NCI-H1417 treated with DMSO at 0.1 percent for 48 hours (cell line): ENCODE measurements around the gene CCNJL.
"Not testable (repeated sequence)": the region's sequence is repeated elsewhere in the genome, so short reads cannot be mapped to it uniquely, and the experiment has no call there.

Experiments used
- DNase-seq: peaks from one replicate; lab custom pipeline; 2025; lab: John Stamatoyannopoulos, UW

The CCNJL gene

DNA sequence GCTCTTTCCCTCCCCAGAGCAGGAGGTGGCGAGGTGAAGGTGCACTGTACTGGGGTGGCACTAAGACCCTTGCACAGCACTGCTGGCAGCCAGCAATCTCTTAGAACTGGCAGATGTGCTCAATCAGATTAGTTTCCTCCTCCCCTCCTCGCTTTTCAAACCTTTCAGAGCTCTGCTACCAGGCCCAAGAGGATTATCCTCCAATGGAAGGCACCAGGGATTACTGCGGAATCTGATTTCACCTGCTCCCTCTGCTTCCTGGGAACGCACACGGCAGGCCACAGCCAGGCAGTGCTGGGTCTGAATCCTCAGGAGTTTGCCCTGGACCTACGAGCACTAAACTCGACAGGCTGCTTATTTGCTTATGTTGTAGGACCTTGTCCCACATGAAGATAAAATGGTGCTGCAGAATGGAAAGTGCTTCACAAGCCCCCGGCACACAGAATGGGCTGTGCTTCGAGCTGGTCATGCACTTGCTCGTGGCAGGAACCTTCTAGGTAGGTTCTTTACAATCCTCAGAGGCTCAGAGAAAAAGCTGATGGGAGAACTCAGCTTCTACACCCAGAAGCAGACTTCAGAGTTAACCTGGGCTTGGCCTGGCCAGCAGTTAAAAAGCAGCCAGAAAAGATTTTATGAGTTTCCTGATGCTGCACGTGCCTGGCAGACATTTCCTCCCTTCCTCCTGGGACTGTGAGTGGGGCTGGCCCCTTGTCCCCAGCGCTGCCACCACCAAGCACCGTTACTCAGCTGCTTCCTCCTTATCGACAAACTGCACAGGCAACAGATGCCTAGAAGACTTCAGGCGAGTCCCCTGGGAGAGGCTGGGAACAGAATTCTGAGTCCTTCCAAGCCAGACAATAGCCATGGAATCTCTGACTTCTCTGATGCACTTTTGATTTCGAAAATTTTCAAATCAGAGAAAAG, 50.0 kb downstream of the CCNJL start:
- no peak for DNase-seq

DNA sequence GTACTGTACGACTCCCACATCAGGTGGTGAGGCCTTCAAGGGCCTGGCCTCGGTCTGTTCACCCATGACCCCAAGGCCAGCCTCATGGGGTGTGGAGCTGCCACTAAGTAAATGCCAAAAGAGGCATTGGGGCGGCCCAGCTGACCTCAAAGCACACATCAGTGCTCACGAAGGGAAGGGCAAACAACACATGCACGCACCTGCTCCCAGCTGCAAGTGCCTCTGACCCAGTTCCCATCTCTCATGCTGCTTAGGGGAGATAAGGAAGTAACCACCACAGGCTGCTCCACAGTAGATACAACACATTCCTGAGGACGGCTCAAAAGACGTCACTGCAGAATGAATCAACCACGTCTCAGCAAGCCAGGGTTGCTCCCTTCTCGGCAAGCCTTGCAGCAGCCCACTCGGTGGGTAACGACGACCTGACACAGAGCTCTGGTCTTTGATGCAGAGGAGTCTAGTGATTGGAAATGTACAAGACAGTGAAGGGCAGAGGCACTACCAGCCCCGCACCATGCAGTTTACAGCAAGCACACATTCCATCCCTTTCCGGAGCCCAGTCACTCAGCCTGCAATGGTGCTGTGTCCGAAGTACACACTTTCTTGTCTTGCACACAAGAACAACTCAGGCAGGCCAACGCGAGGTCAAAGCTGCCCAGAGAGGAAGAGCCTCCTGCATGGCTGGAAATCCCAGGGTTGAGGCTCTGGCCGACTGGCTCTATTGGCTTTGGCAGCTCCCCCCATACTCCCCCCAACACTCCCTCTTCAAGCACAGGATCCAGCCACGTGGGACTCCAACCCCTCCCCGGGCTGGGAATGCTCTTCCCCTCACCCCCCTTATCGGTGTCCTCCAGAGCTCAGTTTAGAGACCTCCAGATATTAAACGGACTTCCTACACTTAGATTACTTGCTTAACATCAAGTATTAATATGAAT, 51.2 kb downstream of the CCNJL start:
- no peak for DNase-seq

DNA sequence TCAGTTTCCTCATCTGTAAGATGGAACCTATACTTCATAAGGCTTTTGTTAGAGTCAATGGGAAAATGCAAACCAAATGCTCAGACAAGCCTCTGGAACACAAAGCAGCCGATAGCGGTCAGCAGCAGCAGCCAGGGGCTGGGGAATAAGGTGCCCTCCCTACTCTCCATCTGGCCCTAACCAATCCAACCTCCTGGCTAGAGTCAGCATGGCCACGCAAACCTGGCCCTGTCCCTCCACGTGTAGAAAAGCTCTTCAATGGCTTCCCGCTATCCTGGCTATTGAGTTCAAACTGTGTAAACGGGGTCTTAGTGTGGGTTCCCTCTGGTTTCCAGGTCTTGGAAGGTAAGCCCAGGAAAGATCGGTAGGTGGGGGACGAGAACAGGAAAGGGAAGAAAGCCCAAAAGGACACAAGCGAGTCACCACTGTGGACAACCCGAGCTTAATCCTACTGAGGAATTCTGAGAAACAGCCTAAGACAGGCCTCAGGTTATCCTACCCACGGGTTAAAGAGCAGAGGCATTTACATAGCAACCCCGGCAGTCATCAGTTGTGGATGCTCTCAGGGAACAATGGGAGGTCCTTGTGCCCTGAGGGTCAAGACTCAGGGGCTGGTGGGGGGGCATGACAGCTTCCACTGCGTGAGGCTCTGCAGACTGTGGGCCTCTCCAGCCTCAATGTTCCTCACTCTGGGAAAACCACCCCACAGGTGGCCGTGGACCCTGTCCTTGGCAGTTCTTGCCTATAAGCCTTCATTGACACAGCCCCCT, 52.2 kb downstream of the CCNJL start:
- DNase-seq, result no peak

DNA sequence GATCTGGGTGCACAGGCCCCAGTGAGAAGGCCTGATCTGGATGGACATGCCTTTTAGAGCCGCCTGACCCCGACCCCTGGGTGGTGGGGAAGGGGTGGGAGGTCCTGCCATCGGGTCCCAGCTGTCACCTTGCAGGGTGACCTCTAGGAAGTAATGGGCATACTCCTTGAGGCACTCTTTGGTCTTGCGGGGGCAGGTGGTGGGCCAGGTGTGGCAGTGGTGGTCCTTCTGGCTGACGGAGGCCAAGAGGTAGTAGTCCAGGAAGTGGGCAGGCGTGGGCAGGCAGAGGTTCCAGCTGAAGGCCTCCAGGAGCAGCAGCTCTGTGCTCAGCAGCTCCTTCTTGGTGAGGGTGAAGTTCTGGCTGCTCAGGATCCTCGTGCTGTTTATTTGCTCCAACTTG, 53.0 kb downstream of the CCNJL start:
- no peak for DNase-seq

DNA sequence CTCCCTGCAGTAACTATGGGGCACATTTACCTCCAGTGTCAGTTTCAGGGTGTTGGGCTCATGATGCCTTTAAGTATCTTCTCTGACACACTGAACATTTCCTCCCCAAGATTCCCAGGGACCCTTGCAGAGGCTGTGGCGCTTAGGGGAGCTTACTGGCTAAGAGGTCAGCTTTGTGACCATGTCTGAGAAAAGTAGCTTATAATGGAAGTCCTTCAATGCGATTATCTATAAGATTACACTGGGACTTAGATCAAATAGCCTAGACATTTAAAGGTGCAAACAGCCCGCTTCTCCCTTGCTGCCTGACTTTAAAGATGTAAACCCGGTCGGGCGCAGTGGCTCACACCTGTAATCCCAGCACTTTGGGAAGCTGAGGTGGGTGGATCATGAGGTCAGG, 57.7 kb downstream of the CCNJL start:
- no peak for DNase-seq

DNA sequence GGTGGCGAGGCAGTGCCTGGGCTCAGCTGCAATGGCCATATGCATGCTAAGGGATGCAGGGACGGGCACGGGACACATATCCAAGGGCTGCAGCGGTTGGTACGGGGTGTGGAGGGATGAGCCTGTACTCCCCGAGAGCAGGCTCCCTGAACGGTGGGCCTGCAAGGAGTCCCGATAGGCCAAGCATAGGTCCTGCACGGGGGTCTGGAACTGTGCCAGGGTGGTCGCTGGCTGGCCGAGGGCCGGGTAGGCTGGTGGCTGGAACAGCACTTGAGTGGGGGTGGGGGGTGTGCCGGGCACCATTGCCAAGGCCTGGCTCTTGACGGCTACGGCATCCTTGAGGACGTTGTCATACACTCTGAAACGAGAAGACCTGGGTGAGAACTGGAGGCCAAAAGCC, 58.9 kb downstream of the CCNJL start:
- DNase-seq, result no peak

DNA sequence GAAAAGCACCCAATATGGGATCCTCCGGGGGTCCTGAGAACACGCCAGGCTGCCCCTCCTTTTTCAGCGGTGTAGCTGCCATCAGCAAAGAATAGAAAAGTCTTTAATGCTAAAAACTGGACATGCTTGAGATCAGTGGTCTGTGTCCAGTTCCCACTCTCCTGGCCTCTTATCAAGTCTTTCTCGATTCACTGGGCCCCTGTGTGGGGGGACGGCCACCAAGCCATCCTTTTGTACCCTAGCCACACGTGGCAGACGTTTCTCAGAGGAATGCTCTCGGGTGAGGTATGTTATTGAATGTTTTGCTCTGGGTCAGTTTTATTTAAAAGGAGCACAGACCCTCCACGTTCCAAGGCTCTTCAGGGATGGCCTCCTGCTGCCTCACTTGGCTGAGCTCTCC, 59.4 kb downstream of the CCNJL start:
- no peak for DNase-seq

DNA sequence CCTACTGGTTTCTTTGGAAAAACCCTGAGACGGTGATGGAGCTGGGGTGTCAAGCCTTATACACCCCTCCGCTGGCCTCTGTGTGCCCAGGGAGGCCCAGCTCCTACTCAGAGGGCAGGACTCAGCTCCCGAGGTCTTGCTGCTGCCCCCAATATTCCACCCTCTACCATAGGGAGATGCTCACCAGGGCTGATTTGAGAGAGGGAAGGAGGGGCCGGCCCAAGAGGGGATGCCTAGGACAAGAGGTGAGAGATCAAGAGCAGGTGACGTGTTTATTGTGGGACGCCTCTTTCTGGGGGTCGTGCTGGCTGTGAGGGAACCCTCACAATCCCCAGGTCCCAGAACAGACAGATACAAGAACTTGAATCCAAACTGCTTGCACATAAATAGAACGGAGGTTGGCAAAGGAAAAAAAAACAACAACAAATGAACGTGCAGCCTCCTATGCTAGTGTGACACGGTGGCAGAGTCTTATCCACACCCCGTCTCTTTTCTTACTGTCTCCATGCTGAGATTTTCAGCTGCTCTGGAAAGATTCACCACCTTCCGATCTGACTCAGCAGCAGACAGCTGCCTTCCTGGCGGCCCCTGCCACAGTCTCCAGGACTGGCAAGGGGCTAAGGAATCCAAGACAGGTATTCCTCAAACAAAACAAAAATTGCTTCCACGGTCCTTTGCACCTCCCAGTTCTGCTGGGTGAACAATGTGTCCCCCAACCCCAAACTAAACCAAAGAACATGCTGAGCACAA, 60.8 kb downstream of the CCNJL start:
- no peak for DNase-seq

DNA sequence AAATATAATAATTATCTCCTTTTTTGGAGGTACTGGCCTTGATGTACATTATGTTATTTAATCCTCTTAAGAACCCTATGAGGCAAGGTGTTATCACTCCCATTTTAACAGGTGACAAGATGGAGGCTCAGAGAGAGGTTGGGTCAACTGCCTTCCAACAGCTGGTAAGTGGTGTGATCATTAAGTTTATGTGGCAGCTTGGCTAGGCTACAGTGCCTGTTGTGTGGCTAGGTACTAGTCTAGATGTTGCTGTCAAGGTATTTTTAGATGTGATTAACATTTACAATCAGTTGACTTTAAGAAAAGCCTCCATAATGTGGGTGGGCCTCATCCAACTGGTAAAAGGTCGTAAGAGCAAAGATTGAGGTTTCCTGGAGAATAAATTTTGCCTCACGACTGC, 61.5 kb downstream of the CCNJL start:
- no peak for DNase-seq

DNA sequence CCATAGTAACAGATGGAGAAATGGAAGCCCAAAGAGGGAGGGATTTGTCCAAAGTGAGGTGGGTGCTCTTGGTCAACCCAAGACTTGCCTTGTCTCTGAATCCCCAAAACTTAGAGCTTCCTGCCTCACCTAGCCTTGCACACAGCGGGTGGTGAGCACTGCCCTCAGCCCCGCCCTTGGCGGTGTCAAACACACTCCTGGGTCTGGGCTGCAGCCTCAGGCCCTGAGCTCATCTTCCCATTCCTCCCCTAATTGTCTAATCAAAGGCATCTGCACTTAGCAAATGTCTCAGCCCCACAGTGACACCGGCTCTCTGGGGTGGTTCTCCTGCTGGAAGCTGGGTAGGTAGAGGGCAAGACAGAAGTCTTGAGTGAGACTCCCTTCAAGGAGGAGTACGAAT, 62.1 kb downstream of the CCNJL start:
- no peak for DNase-seq

DNA sequence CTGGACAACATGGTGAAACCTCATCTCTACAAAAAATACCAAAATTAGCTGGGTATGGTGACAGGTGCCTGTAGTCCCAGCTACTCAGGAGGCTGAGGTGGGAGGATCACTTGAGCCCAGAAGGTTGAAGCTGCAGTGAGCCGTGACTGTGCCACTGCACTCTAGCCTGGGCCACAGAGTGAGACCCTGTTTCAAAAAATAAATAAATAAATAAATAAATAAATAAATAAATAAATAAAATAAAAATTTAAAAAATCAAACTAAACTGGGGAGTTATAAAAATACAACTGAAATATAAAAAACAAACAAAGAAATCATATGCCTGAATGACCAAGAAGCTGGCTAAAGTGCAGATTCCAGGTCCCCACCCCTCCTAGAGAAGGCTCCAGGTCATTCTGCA, 62.8 kb downstream of the CCNJL start:
- not testable (repeated sequence) for DNase-seq

DNA sequence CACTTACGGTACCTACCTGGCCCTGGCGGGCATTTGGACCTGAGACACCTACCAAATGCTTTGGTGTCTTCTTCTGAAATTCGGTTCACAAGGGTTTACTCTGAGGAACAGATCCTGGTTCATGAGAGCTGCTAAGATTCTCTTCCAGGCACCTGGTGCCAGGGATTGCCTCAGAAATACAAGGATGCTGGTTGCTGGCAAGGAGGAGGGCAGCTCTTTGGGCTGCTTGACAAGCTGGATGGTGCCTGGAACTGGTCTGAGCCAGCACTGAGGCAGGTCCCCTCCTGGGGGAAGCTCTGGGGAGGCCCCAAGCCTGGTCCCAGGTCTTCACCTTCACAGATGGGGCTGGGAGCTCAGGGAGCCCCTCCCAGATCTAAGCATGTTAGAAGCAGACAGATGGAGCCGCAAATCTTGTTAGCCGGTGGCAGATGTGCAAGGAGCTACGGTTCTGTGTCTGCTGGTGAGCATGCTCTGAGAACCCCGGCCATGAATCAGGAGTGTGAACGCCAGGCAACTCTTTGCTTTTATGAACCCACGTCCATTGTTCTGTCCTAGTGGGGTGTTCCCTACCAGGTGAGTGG, 66.8 kb downstream of the CCNJL start:
- DNase-seq, result no peak

DNA sequence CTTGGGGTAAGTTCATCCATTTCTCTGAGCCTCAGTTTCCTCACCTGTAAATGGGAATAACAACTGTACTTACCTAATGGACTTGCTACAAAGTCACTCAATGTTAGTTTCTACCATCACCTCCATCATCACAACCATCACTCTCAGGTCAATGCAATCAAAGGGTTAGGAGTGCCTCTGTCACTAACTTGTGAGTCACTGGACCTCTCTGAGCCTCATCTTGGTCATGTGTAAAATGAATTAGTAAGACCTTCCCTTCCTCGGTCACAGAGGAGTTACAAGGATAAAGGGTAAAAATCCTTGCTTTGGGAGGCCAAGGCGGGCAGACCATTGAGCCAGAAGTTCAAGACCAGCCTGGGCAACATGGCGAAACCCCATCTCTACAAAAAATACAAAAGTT, 70.2 kb downstream of the CCNJL start:
- no peak for DNase-seq

DNA sequence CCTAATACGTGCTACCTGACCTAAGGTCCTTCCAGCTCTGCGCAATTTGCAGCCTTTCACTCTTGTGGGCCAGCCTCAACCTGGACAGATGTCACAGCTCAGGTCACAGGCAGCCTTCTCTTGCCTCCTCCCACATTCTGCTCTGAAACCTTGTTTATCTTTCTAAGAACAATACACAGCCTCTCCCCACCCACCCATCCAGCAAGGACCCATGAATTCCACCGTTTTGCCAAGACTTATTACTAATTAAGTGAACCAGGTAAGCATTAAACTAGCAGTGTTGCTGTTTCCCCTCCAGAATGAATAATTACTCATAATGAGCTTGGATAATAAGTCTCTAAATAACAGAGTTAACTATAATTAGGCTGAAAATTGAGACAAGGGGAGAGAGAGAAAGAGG, 72.0 kb downstream of the CCNJL start:
- DNase-seq, result no peak

DNA sequence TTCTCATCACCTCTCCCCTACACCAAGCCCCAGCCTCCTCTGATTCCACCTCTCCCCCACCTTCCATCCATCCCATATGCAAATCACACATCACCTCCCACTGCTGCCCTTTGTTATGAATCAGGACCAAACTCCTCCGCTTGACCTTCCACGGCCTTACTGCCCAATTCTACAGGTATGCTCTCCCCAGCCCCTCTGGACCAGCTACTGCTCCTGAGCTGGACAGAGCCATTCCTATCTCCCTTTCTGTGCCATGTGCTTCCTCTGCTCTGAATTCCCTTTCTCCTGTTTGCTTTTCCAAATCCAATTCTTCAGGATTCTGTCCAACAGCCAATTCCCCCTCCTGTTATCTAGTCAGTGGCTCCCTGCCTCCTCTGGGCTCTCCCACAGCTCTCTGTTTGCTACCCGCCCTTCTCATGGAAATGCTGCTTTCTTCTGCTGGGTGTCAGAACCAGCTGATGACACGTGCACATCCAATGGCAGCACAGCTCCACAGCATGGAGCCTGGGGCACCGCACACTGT, 74.7 kb downstream of the CCNJL start:
- no peak for DNase-seq

DNA sequence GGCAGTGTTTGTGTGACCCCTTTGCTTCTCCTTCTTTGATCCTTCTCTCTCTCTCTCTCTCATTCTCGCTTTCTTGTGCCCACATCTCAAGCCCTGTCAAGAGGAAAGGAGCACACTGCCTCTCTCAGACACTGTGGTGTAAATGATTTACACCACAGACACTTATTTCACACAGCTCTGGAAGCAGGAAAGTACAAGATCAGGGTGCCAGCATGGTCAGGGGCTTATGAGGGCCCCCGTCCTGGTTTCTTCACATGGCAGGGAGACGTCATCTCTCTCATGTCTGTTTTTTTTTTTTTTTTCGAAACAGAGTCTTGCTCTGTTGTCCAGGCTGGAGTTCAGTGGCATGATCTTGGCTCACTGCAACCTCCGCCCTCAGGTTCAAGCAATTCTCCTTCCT, 76.6 kb downstream of the CCNJL start:
- no peak for DNase-seq

DNA sequence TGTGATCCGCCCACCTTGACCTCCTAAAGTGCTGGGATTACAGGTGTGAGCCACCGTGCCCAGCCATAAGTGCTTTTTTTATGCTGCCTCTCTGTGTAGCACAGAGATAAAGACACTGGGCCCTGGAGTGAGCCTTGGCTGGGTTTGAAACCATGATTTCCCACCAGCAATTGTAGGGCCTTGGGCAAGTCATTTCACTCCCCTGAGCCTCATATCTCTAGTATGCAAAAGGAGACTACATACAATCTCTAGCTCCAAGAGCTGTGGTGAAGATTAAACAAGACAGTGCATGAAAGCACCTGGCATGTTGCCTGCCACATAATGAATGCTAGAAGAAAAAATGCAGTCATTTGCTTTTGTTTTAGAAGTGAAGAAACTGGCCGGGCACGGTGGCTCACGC, 79.1 kb downstream of the CCNJL start:
- no peak for DNase-seq

DNA sequence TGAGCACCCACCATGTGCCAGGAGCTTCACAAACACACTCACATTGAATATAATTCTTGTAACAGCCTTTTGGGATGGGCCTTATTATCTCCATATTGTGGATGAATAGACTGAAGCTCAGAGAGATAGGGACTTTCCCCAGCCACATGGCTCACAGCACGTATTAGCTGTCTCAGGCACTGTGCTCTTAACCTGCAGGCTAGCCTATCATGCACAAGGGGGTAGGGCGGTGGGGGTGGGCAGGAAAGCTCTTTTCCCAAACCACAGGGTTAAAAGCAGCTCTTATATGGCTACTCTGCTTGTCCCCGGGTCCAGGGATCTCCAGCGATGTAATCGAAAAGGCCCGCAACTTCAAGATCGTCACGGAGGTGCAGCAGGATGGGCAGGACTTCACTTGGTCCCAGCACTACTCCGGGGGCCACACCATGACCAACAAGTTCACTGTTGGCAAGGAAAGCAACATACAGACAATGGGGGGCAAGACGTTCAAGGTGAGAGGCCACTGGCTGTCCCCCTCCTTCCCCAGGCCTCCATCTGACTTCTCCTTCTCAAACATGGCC, 80.5 kb downstream of the CCNJL start:
- no peak for DNase-seq

DNA sequence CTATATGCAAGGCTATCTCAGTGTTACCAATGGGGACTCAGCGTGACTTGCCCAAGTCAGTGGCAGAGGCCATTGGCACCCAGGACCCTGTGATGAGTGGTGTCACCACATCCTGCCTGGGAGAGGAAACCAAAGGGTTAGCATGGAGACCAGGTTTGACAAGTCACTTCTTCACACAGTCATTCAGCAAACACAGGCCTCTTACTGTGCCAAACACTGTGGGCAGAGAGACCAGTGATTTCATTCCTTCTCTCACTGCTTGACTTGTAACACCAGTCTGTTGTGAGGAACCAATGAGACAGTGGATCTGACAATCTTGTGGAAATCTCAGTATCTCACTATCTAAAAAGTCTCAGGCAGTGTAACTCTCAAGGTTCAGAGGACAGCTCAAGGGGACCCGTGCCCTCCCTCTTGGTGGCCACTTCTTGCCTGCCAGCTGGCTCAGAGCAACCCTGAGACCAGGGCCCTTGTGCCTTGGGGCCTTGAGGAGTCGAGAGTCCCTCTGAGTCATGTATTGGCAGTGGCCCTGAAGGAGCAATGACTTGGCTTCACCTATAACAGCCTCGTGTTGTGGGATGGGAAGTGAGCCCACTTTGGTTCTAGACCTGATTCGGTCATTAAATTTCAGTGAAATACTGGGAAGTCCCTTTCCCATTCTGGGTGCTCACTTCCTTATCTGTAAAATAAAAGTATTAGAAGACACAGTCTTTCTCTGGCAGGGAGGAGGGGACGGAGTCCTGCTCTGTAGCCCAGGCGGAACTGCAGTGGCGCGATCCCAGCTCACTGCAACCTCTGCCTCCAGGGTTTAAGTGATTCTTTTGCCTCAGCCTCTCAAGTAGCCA, 81.5 kb downstream of the CCNJL start:
- no peak for DNase-seq
